Activated naive CD4-positive, alpha-beta T cell treated with anti-CD3 and anti-CD28 coated beads, Interleukin-2, amount 10 ng/mL, durations not matched to agents 7 days and 5 days (primary cell): ENCODE measurements around the gene BTNL3.
"Not testable (repeated sequence)": the region's sequence is repeated elsewhere in the genome, so short reads cannot be mapped to it uniquely, and the experiment has no call there.

Experiments used
- CTCF ChIA-PET: fragments of 350-600 bp; sonication (Branson Sonifier 250); formaldehyde crosslinking; loops from one replicate; lab custom pipeline; 2021; ENCODE audit warnings: antibody characterized with exemption; lab: Charles Lee
- DNase-seq: peaks from one replicate; pipeline ENCODE4 v3.0.0-alpha.2; 2020
- H3K27ac Mint-ChIP-seq: one replicate; pipeline ENCODE4 v1.8.0; 2021; ENCODE audit warnings: mild to moderate bottlenecking, moderate library complexity, mixed read lengths
- H3K27me3 Mint-ChIP-seq: one replicate; pipeline ENCODE4 v1.8.0; 2021; ENCODE audit warnings: mild to moderate bottlenecking, mixed read lengths
- H3K36me3 Mint-ChIP-seq: one replicate; pipeline ENCODE4 v1.8.0; 2021; ENCODE audit warnings: mixed read lengths
- H3K4me1 Mint-ChIP-seq: one replicate; pipeline ENCODE4 v1.8.0; 2021; ENCODE audit warnings: mixed read lengths
- H3K4me3 Mint-ChIP-seq: one replicate; pipeline ENCODE4 v1.8.0; 2021; ENCODE audit warnings: mild to moderate bottlenecking, moderate library complexity, mixed read lengths
- H3K9me3 Mint-ChIP-seq: one replicate; pipeline ENCODE4 v1.8.0; 2021; ENCODE audit warnings: mixed read lengths

BTNL3 gene

DNA sequence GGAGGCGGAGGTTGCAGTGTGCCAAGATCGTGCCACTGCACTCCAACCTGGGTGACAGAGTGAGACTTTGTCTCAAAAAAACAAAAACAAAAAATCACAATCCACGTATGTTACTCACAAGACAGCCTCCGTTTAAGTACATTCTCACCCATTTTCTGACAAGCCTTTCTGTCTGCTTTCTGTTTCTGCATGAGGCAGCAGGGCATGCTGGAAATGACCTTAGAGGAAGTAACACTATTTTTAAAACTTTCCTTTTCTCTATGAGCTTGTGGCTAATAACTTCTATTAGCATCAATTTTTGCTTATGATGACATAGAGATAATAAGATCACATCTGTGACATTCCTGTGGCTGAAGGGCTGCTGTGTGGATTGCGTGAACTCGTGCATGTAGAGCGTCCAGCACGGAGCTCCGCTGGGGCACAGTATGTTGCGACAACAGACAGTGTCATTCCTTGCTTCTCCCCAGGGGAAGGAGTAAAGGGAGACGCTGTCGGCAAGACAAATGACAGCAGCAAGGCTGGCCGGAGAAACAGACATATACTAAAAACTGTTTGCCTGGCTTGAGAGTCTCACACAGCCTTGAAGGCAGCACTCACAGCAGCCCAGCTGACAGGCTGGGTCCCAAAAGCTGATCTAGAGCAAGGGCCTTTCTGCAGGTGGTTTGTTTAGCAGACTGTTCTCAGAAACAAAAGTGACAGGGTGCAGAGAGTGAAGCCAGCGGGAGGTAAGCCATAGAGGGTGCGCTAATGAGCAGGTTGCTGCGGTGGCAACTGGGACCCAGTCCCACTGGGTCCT is 1.6 kb downstream of the BTNL3 start:
- DNase-seq = no peak
- no peak overlapping the region for H3K4me3 Mint-ChIP-seq
- peaks cover 24% of the 10 kb centered on the region for H3K27me3 Mint-ChIP-seq
- H3K27ac Mint-ChIP-seq = no peak overlapping the region
- no peaks in the 10 kb centered on the region for H3K9me3 Mint-ChIP-seq
- no peaks in the 10 kb centered on the region for H3K36me3 Mint-ChIP-seq
- H3K4me1 Mint-ChIP-seq = no peaks in the 10 kb centered on the region
- CTCF ChIA-PET = no interaction called here

DNA sequence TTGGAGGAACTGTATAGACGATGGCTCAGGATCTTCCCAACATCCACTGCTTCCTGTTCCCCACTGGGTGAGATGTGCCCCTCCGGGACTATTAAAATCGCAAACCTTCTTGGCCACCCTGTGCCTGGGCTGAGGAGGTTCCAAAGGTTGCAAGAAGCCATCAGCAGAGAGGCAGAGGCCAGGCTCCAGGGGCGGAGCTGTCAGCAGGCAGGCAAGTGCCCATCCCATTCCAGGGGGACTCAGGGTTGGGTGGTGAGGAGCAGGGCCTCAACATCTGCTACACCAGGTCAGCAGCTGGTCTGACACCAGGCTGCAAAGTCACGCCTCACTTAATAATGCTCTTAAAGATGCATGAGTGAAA is 2.2 kb downstream of the BTNL3 start:
- Mint-ChIP-seq H3K36me3 (no peaks in the 10 kb centered on the region), H3K4me1 (no peaks in the 10 kb centered on the region), H3K9me3 (no peaks in the 10 kb centered on the region), H3K27me3 (peaks cover 24% of the 10 kb centered on the region), H3K4me3 (no peak overlapping the region), H3K27ac (no peak overlapping the region)
- no peak for DNase-seq
- CTCF ChIA-PET = no interaction called here

DNA sequence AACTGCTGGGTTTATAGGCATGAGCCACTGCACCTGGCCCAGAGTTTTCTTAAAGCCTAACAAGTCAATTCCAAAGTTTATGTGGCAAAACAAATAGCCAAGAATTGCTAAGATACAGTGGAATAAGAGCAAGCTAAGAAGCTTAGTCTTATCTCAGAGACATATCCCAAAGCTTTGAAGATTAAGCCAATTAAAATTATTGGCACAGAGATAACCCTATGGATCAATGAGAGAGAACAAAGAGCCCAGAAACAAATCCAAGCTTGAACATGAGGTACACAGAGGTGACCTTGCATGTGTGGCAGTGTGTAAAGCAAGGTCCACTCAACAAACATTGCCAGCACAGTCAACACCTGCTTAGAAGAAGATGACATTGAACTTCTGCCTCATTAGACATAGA is 13.3 kb downstream of the BTNL3 start:
- no peaks in the 10 kb centered on the region for H3K9me3 Mint-ChIP-seq
- H3K27me3 Mint-ChIP-seq = peaks cover 5% of the 10 kb centered on the region
- no peak overlapping the region for H3K27ac Mint-ChIP-seq
- H3K36me3 Mint-ChIP-seq = no peaks in the 10 kb centered on the region
- CTCF ChIA-PET = no interaction called here
- no peak for DNase-seq
- H3K4me1 Mint-ChIP-seq = no peaks in the 10 kb centered on the region
- H3K4me3 Mint-ChIP-seq = no peak overlapping the region

DNA sequence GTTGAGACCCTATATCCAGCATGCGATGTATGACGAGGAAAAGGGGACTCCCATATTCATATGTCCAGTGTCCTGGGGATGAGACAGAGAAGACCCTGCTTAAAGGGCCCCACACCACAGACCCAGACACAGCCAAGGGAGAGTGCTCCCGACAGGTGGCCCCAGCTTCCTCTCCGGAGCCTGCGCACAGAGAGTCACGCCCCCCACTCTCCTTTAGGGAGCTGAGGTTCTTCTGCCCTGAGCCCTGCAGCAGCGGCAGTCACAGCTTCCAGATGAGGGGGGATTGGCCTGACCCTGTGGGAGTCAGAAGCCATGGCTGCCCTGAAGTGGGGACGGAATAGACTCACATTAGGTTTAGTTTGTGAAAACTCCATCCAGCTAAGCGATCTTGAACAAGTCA is 17.1 kb downstream of the BTNL3 start:
- Mint-ChIP-seq H3K36me3 (no peaks in the 10 kb centered on the region), H3K9me3 (no peaks in the 10 kb centered on the region), H3K4me1 (no peaks in the 10 kb centered on the region), H3K27me3 (peaks cover 4% of the 10 kb centered on the region), H3K27ac (no peak overlapping the region), H3K4me3 (no peak overlapping the region)
- CTCF ChIA-PET = interaction anchor here (0.6 kb wide), 1 partner anchor 38 kb away, joined by 3 read pairs; no protein-coding TSS in a partner anchor
- no peak for DNase-seq

DNA sequence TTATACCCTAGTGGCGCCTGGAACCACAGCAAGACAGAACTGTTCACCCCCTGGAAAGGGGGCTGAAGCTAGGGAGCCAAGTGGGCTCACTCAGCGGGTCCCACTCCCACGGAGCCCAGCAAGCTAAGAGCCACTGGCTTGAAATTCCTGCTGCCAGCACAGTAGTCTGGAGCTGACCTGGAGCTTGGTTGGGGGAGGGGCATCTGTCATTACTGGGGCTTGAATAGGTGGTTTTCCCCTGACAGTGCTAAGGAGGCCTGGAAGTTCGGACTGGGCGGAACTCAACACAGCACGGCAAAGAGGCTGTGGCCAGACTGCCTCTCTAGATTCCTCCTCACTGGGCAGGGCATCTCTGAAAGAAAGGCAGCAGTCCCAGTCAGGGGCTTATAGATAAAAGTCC is 19.5 kb downstream of the BTNL3 start:
- Mint-ChIP-seq H3K4me3 (no peak overlapping the region), H3K27ac (no peak overlapping the region), H3K9me3 (no peaks in the 10 kb centered on the region), H3K27me3 (peaks cover 4% of the 10 kb centered on the region), H3K36me3 (no peaks in the 10 kb centered on the region), H3K4me1 (no peaks in the 10 kb centered on the region)
- CTCF ChIA-PET = no interaction called here
- DNase-seq = no peak

DNA sequence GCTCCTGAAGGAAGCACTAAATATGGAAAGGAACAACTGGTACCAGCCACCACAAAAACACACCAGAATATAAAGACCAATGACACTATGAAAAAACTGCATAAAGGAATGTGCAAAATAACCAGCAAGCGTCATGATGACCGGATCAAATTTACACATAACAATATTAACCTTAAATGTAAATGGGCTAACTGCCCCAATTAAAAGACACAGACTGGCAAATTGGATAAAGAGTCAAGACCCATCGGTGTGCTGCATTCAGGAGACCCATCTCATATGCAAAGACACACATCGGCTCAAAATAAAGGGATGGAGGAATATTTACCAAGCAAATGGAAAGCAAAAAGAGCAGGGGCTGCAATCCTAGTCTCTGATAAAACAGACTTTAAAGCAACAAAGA is 21.4 kb downstream of the BTNL3 start:
- DNase-seq, H3K36me3 Mint-ChIP-seq, H3K27me3 Mint-ChIP-seq, H3K4me1 Mint-ChIP-seq, H3K4me3 Mint-ChIP-seq, CTCF ChIA-PET, H3K27ac Mint-ChIP-seq, H3K9me3 Mint-ChIP-seq: not testable (repeated sequence)

DNA sequence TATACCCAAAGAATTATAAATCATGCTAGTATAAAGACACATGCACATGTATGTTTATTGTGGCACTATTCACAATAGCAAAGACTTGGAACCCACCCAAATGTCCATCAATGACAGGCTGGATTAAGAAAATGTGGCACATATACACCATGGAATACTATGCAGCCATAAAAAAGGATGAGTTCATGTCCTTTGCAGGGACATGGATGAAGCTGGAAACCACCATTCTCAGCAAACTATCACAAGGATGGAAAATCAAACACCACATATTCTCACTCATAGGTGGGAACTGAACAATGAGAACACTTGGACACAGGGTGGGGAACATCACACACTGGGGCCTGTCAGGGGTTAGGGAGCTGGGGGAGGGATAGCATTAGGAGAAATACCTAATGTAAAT is 26.0 kb downstream of the BTNL3 start:
- H3K4me1 Mint-ChIP-seq, H3K36me3 Mint-ChIP-seq, H3K9me3 Mint-ChIP-seq, H3K27me3 Mint-ChIP-seq, H3K27ac Mint-ChIP-seq, H3K4me3 Mint-ChIP-seq, DNase-seq, CTCF ChIA-PET: not testable (repeated sequence)

DNA sequence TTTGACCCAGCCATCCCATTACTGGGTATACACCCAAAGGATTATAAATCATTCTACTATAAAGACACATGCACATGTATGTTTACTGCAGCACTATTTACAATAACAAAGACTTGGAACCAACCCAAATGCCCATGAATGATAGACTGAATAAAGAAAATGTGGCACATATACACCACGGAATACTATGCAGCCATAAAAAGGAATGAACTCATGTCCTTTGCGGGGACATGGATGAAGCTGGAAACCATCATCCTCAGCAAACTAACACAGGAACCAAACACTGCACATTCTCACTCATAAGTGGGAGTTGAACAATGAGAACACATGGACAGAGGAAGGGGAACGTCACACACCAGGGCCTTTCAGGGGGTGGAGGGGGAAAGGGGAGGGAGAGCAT is 28.8 kb downstream of the BTNL3 start:
- H3K4me3 Mint-ChIP-seq, H3K9me3 Mint-ChIP-seq, H3K27ac Mint-ChIP-seq, CTCF ChIA-PET, H3K36me3 Mint-ChIP-seq, DNase-seq, H3K4me1 Mint-ChIP-seq, H3K27me3 Mint-ChIP-seq: not testable (repeated sequence)

DNA sequence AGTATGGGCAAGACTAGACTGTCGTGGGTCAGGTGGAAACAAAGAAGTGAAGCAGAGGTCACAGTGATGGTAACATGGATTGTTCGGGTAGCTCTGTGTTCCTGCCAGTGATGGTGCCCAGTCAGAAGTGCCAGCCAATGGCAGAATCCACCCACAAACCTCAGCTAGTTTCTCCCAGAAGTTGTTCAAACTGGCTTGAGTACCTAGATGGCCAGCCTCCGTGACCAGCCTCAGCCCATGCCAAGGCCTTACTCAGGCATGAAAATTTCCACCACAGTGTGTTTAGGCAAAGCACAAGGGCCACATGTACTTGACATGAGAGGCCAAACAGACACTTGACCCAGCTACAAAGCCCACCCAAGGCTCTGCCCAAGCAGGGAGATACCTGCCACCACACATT is 32.0 kb downstream of the BTNL3 start:
- H3K27me3 Mint-ChIP-seq = no peaks in the 10 kb centered on the region
- peaks cover 9% of the 10 kb centered on the region for H3K9me3 Mint-ChIP-seq
- no peaks in the 10 kb centered on the region for H3K36me3 Mint-ChIP-seq

DNA sequence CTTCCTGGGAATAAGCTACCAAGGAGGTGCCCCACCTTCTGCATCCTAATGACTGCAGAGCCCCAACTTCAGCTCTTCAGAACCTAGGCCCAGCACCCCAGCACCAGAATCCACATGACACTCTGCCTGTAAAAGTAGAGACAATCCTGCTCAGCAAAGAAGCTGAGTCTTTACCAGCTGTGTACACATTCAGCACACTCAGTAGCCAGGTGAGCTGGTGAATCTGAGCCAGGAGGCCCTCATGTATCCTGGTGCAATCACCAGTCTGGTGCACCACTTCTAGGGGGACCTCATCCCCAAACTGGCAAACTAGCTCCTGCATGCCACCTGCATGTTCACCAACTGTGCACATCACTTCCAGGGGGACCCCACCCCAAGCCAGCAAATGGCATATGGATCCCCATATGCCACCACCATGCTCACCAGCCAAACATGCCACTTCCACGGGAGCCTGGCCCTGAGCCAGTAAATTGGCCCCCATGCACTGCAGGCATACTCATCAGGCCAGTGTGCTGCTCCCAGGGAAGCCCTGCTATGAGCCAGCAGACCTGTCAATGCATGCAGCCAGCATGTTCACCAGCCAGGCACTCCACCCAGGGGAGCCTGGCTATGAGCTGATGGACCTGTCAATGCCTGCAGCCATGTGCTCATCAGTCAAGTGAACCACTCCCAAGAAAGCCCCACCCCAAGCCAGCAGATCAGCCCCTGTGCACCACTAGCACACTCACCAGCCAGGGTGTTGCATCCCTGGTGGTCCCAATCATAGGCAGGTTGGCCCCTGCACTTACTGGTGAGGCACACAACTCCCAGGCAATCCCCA is 35.8 kb downstream of the BTNL3 start:
- peaks cover 9% of the 10 kb centered on the region for H3K9me3 Mint-ChIP-seq
- no peaks in the 10 kb centered on the region for H3K27me3 Mint-ChIP-seq

More for the DNA sequence above, 32.0 kb downstream of the BTNL3 start:
- CTCF ChIA-PET = interaction anchor here (0.8 kb wide), 1 partner anchor 23 kb away, joined by 3 read pairs; no protein-coding TSS in a partner anchor
- DNase-seq = no peak
- H3K4me3 Mint-ChIP-seq = no peak overlapping the region
- H3K27ac Mint-ChIP-seq = no peak overlapping the region
- no peaks in the 10 kb centered on the region for H3K4me1 Mint-ChIP-seq

DNA sequence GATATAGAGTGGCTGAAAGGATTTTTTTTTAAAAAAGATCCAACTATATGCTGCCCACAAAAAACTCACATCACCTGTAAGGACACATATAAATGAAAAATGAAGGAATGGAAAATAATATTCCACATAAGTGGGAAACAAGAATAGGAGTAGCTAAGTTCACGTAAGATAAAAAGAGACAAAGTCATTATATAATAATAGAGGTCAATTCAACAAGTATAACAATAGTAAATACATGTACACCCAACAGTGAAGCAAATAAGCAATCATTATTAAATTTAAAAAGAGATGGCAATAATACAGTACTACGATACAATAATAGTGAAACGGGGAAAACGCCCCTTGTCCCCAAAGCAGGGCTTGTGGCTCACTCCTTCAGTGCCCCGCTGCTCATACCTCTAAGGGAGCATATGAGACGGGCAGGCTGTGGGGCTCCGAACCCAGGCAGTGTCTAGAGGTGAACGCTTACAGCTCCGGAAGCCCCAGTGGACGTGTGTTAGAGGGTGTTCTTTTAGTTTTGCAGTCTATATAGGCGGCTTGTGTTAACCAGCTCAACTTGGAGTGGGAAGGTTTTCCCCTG is 38.9 kb downstream of the BTNL3 start:
- H3K36me3 Mint-ChIP-seq = no peaks in the 10 kb centered on the region
- no peak for DNase-seq
- H3K4me1 Mint-ChIP-seq = no peaks in the 10 kb centered on the region
- H3K27ac Mint-ChIP-seq = no peak overlapping the region
- no peak overlapping the region for H3K4me3 Mint-ChIP-seq
- H3K9me3 Mint-ChIP-seq = peaks cover 2% of the 10 kb centered on the region
- H3K27me3 Mint-ChIP-seq = peaks cover 4% of the 10 kb centered on the region
- CTCF ChIA-PET = no interaction called here

More for the DNA sequence above, 35.8 kb downstream of the BTNL3 start:
- H3K27ac Mint-ChIP-seq = no peak overlapping the region
- CTCF ChIA-PET = no interaction called here
- no peaks in the 10 kb centered on the region for H3K36me3 Mint-ChIP-seq
- no peaks in the 10 kb centered on the region for H3K4me1 Mint-ChIP-seq
- DNase-seq = no peak
- H3K4me3 Mint-ChIP-seq = no peak overlapping the region

DNA sequence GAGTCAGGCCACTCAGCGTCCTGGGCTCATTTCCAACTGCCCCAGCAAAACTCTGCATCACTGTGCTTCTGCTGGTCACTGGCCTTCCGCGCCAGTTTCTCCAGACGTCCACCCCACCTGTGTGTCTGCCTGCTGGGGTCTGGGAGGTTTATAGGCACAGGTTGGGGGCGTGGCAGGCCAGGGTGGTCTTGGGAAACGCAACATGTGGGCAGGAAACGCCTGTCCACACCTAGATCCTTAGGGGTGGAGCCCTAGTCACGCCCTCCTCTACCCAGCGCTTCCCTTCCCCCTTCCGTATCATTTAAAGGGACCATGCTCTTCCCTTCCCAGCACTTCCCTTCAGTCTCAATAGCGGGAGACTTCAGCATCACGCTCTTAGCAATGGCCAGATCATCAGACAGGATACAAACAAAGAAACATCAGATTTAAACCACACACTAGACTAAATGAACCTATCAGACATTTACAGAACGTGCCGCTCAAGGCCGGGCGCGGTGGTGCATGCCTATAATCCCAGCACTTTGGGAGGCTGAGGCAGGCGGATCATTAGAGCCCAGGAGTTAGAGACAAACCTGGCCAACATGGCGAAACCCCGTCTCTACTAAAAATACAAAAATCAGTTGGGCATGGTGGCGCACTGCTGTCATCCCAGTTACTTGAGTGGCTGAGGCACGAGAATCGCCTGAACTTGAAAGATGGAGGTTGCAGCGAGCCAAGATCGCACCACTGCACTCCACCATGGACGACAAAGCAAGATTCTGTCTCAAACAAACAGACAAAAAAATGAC is 39.6 kb downstream of the BTNL3 start:
- CTCF ChIA-PET = no interaction called here
- Mint-ChIP-seq H3K4me1 (no peaks in the 10 kb centered on the region), H3K27ac (no peak overlapping the region)

DNA sequence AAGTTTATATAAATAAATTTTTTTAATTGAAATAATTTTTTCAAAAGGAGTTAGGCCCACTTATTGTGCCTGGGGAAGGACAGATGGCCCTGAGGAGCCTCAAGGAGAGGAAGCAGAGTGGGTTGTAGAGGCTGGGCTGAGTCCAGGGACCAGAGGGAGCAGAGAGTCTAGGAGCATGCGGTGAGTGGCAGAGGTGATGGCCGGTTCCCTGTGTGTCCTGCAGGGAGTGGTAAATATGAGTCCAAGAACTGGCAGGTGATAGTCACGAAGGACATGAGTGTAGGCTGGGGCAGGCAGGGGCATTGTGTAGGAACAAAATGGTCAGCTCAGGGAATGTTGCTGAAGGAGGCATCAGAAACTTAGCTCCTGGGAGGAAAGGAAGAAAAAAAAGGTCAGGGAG is 43.1 kb downstream of the BTNL3 start:
- CTCF ChIA-PET = interaction anchor here (0.6 kb wide), 1 partner anchor 645 kb away, joined by 3 read pairs; no protein-coding TSS in a partner anchor
- H3K36me3 Mint-ChIP-seq = no peaks in the 10 kb centered on the region
- no peak for DNase-seq
- peaks cover 4% of the 10 kb centered on the region for H3K27me3 Mint-ChIP-seq
- H3K4me1 Mint-ChIP-seq = no peaks in the 10 kb centered on the region
- H3K27ac Mint-ChIP-seq = no peak overlapping the region
- no peaks in the 10 kb centered on the region for H3K9me3 Mint-ChIP-seq
- no peak overlapping the region for H3K4me3 Mint-ChIP-seq

More for the DNA sequence above, 39.6 kb downstream of the BTNL3 start:
- Mint-ChIP-seq H3K36me3 (no peaks in the 10 kb centered on the region), H3K9me3 (peaks cover 2% of the 10 kb centered on the region), H3K27me3 (peaks cover 4% of the 10 kb centered on the region), H3K4me3 (no peak overlapping the region)
- no peak for DNase-seq
